Neural cell (in vitro differentiated cells): ENCODE results near the gene SPEG. TPM values are rescaled to one million over a fixed set of nuclear protein-coding genes. Genes with fewer than 3 reads are reported as not detected.

Experiments
- H2AFZ ChIP-seq: fragments of 200-600, 300-800 bp; sonication (generic), shearing (Covaris generic); 2 replicates; pipeline ENCODE4 v1.6.0; 2014; ENCODE audit warnings: low read depth, mild to moderate bottlenecking, antibody characterized with exemption, low read length, moderate library complexity
- H3F3A ChIP-seq: fragments of 200-600 bp; shearing (Covaris generic); 2 replicates; pipeline ENCODE4 v1.6.1; 2016; ENCODE audit warnings: mild to moderate bottlenecking, moderate library complexity, mixed read lengths, antibody characterized with exemption, low read length; ENCODE audit not compliant: insufficient read depth, poor library complexity, severe bottlenecking
- H3K27ac ChIP-seq: fragments of 200-600, 300-800 bp; sonication (generic), shearing (Covaris generic); 2 replicates; pipeline ENCODE4 v1.5.1; 2014; ENCODE audit warnings: mild to moderate bottlenecking, low read length, moderate library complexity
- H3K27me3 ChIP-seq: fragments of 300-800, 200-600 bp; sonication (generic), shearing (Covaris generic); 2 replicates; pipeline ENCODE4 v1.6.0; 2014; ENCODE audit warnings: mild to moderate bottlenecking, low read depth, low read length, moderate library complexity; ENCODE audit not compliant: insufficient read depth
- H3K36me3 ChIP-seq: fragments of 300-800, 200-600 bp; sonication (generic), shearing (Covaris generic); 2 replicates; pipeline ENCODE4 v1.5.1; 2014; ENCODE audit warnings: mild to moderate bottlenecking, antibody characterized with exemption, low read length, moderate library complexity; ENCODE audit not compliant: insufficient read depth
- H3K4me2 ChIP-seq: fragments of 300-800, 200-600 bp; sonication (generic), shearing (Covaris generic); 2 replicates; pipeline ENCODE4 v1.6.0; 2014; ENCODE audit warnings: mild to moderate bottlenecking, low read length
- H3K4me3 ChIP-seq: fragments of 300-800, 200-600 bp; sonication (generic), shearing (Covaris generic); 2 replicates; pipeline ENCODE4 v1.5.1; 2014; ENCODE audit warnings: mild to moderate bottlenecking, low read length, moderate library complexity
- H3K79me2 ChIP-seq: fragments of 200-600 bp; shearing (Covaris generic); replicated peaks from 2 replicates; pipeline ENCODE4 v1.6.0; 2014; ENCODE audit warnings: mild to moderate bottlenecking, low read length, moderate library complexity; ENCODE audit not compliant: insufficient read depth
- H3K9ac ChIP-seq: fragments of 300-800, 200-600 bp; sonication (generic), shearing (Covaris generic); 2 replicates; pipeline ENCODE4 v1.6.1; 2016; ENCODE audit warnings: mild to moderate bottlenecking, low read length, mixed read lengths
- H3K9me2 ChIP-seq: fragments of 200-600 bp; shearing (Covaris generic); 2 replicates; pipeline ENCODE4 v1.6.1; 2016; ENCODE audit warnings: mild to moderate bottlenecking, low read length, mixed read lengths; ENCODE audit not compliant: insufficient read depth
- H3K9me3 ChIP-seq: fragments of 200-600, 300-800 bp; sonication (generic), shearing (Covaris generic); 2 replicates; pipeline ENCODE4 v1.6.1; 2016; ENCODE audit warnings: mild to moderate bottlenecking, mixed run types, low read length, moderate library complexity, mixed read lengths
- H4K20me1 ChIP-seq: fragments of 200-600 bp; shearing (Covaris generic); 2 replicates; pipeline ENCODE4 v1.6.1; 2016; ENCODE audit warnings: mild to moderate bottlenecking, mixed run types; ENCODE audit not compliant: insufficient read depth
- CTCF ChIP-seq: fragments of 450-650 bp; IDR thresholded peaks from 2 replicates; pipeline ENCODE4 v1.5.1; 2014; ENCODE audit warnings: antibody characterized with exemption, mild to moderate bottlenecking, moderate library complexity; ENCODE audit not compliant: poor library complexity, severe bottlenecking
- EP300 ChIP-seq: fragments of 450-650 bp; conservative IDR thresholded peaks from 2 replicates; pipeline ENCODE4 v1.6.1; 2014; ENCODE audit warnings: antibody characterized with exemption, mild to moderate bottlenecking, moderate library complexity; ENCODE audit not compliant: poor library complexity, severe bottlenecking
- EZH2 ChIP-seq: fragments of 200-600, 300-800 bp; shearing (Covaris generic), sonication (generic); IDR thresholded peaks from 2 replicates; pipeline ENCODE4 v1.6.1; 2014; ENCODE audit warnings: antibody characterized with exemption, low read length, borderline replicate concordance, mild to moderate bottlenecking; ENCODE audit not compliant: insufficient read depth, poor library complexity, severe bottlenecking
- MXI1 ChIP-seq: fragments of 450-650 bp; conservative IDR thresholded peaks from 2 replicates; pipeline ENCODE4 v1.6.1; 2014; ENCODE audit warnings: antibody characterized with exemption, mild to moderate bottlenecking; ENCODE audit not compliant: poor library complexity, severe bottlenecking
- POLR2AphosphoS5 ChIP-seq: IDR thresholded peaks from 2 replicates; pipeline ENCODE4 v1.6.1; 2012
- RAD21 ChIP-seq: fragments of 450-650 bp; conservative IDR thresholded peaks from 2 replicates; pipeline ENCODE4 v1.6.1; 2014; ENCODE audit warnings: antibody characterized with exemption, mild to moderate bottlenecking, moderate library complexity
- REST ChIP-seq: IDR thresholded peaks from 2 replicates; pipeline ENCODE4 v1.6.1; 2012; ENCODE audit warnings: borderline replicate concordance
- SMC3 ChIP-seq: fragments of 450-650 bp; conservative IDR thresholded peaks from 2 replicates; pipeline ENCODE4 v1.6.1; 2014; ENCODE audit warnings: antibody characterized with exemption, mild to moderate bottlenecking, moderate library complexity; ENCODE audit not compliant: poor library complexity
- TAF1 ChIP-seq: IDR thresholded peaks from 2 replicates; pipeline ENCODE4 v1.6.1; 2012; ENCODE audit warnings: low read depth
- polyA plus RNA-seq: library from polyadenylated mRNA; depleted of rRNA; stranded (reverse); fragments of >200 nt; gene quantifications from 2 replicates; pipeline ENCODE4 v1.2.3, GENCODE V29; 2014

The SPEG gene
- polyA plus RNA-seq, 1 donor from 2014 or later, result 58.3 TPM

GRCh38 chr2:219398721-219399363 is 35.8 kb upstream of the SPEG start:
- Histone ChIP-seq H3K36me3 (no peaks in the 10 kb centered on the region), H3K27ac (no peak overlapping the region), H3K9me3 (no peaks in the 10 kb centered on the region), H3F3A (no peaks in the 10 kb centered on the region), H3K4me2 (no peak overlapping the region), H3K27me3 (no peaks in the 10 kb centered on the region), H3K4me3 (no peak overlapping the region), H3K9me2 (no peaks in the 10 kb centered on the region), H2AFZ (no peak overlapping the region), H3K9ac (no peak overlapping the region), H4K20me1 (no peaks in the 10 kb centered on the region), H3K79me2 (no peaks in the 10 kb centered on the region)
- no peak for TF ChIP-seq POLR2AphosphoS5
- TF ChIP-seq TAF1, result no peak
- no peak for TF ChIP-seq EZH2
- no peak for TF ChIP-seq REST
- no peak for TF ChIP-seq MXI1
- no peak for TF ChIP-seq RAD21
- TF ChIP-seq CTCF, result no peak
- no peak for TF ChIP-seq EP300
- no peak for TF ChIP-seq SMC3

- Histone ChIP-seq H3K4me3 (no peak overlapping the region), H3K4me2 (no peak overlapping the region)
Observed at GRCh38 chr2:219399716-219400478, 34.7 kb upstream of the SPEG start.

More at GRCh38 chr2:219399716-219400478, 34.7 kb upstream of the SPEG start:
- Histone ChIP-seq H3K36me3 (no peaks in the 10 kb centered on the region), H3K27me3 (no peaks in the 10 kb centered on the region), H3K27ac (no peak overlapping the region), H3K9me3 (no peaks in the 10 kb centered on the region), H3K9ac (no peak overlapping the region), H3F3A (no peaks in the 10 kb centered on the region), H3K79me2 (no peaks in the 10 kb centered on the region), H2AFZ (no peak overlapping the region), H4K20me1 (no peaks in the 10 kb centered on the region), H3K9me2 (no peaks in the 10 kb centered on the region)
- no peak for TF ChIP-seq EP300
- TF ChIP-seq TAF1, result no peak
- TF ChIP-seq MXI1, result no peak
- TF ChIP-seq POLR2AphosphoS5, result no peak
- TF ChIP-seq RAD21, result no peak
- no peak for TF ChIP-seq REST
- no peak for TF ChIP-seq EZH2
- TF ChIP-seq SMC3, result no peak
- no peak for TF ChIP-seq CTCF
